Stimulated activated CD4-positive, alpha-beta T cell treated with anti-CD3 and anti-CD28 coated beads, Interleukin-2, amount 100 ng/mL, for 48 hours (primary cell): Measurements from ENCODE around the gene TDP1.
"Not testable (repeated sequence)": the region's sequence is repeated elsewhere in the genome, so short reads cannot be mapped to it uniquely, and the experiment has no call there.

Experiments used
- DNase-seq, 2 donors: peaks; one replicate each; pipeline ENCODE4 v3.0.0-alpha.2; 2020

TDP1 gene

GRCh38 chr14:90054803-90055202 lies 99.1 kb downstream of the TDP1 start:
- DNase-seq = no peak

- DNase-seq = no peak
Observed at GRCh38 chr14:90056826-90057225, 101.1 kb downstream of the TDP1 start.

- no peak for DNase-seq
Observed at GRCh38 chr14:90058876-90059458, 103.2 kb downstream of the TDP1 start.

GRCh38 chr14:90060312-90060964 lies 104.7 kb downstream of the TDP1 start:
- peak; percentile 36 to 51 for DNase-seq

DNA sequence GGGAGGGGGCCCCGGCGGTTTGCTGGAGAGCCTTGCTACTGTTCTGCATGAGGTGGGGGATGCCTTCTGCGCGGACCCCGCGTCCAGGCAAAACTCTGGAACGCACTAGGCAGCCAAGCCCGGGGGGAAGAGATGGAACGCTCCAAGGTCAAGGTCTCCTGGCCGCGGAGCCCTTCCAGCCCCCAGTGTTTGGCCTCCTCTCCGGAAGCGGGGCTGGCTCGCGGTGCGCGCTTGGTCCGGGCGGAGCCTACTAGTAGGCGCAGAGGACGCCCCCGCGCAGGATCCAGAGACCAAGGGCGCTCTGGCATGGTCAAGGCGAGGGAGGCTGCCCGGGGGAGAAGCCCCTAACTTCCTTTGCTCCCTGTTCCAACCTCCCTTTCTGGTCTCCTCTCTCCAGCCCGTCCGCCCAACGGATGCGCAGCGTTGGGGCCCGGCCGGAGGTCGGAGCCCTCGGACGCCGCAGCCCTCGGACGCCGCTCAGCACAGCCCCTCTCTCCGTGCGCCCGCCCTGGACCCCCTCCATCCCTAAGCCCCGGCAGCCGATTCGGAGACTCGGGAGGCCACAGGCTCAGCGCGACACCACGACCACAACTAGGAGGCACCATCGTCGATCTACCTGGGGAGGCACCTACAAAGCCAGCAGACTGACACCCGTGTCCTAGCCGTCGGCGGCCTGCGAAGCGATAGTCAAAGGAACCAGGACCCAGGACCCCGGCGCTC lies 105.4 kb downstream of the TDP1 start:
- DNase-seq = no peak

GRCh38 chr14:90061685-90062126 lies 106.0 kb downstream of the TDP1 start, which contains the start of gene KCNK13:
Gene KCNK13 (plus strand): TSS chr14:90061994. CDS start chr14:90062206, 212 bp downstream.
- no peak for DNase-seq

DNA sequence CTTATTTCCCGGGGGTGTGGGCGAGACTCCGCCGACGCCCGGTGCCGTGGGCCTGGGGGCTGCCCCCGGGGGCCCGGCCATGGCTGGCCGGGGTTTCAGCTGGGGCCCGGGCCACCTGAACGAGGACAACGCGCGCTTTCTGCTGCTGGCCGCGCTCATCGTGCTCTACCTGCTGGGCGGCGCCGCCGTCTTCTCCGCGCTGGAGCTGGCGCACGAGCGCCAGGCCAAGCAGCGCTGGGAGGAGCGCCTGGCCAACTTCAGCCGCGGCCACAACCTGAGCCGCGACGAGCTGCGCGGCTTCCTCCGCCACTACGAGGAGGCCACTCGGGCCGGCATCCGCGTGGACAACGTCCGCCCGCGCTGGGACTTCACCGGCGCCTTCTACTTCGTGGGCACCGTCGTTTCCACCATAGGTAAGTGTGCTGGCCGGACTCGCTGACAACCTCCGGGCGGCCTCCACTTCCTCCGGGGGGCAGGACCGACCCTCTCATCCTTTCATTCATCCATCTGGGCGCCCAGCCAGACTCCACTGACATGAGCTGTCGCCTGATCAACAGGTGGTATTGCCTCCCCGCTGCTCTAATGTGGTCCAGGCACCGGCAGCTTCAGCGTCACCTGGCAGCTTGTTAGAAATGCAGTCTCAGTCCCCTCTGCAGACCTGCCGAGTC lies 106.5 kb downstream of the TDP1 start:
- no peak for DNase-seq

GRCh38 chr14:90062822-90063539 lies 107.3 kb downstream of the TDP1 start:
- DNase-seq = no peak

GRCh38 chr14:90072350-90072749 lies 116.6 kb downstream of the TDP1 start:
- DNase-seq = no peak

- no peak for DNase-seq
Observed at GRCh38 chr14:90079576-90079975, 123.8 kb downstream of the TDP1 start.

GRCh38 chr14:90087433-90087832 lies 131.7 kb downstream of the TDP1 start:
- no peak for DNase-seq

DNA sequence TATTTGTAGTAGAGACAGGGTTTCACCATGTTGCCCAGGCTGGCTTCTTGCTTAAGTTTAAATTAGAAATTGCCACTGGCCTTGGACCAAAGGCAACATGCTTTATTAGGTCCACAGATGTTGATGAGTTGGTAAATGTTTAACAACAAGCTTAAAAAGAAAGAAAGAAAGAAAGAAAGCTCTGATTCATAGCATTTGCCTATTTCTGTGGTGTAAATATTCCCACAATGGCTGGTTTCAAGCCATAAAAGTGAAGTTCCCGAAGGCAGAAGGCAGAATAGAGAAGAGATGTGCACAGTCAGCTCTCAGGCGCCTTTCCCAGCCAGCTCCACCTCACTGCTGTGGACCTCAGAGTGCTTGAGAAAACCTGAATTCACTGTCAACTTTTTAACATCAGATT lies 132.4 kb downstream of the TDP1 start:
- no peak for DNase-seq

DNA sequence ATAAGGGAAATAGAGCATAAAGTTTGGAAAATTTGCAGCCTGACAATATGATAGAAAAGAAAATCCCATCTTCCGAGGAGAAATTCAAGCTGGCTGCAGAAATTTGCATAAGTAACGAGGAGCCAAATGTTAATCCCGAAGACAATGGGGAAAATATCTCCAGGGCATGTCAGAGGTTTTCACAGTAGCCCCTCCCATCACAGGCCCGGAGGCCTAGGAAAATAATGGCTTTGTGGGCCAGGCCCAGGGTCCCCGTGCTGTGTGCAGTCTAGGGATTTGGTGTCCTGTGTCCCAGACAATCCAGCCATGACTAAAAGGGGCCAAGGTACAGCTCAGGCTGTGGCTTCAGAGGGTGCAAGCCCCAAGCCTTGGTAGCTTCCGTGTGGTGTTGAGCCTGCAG lies 133.8 kb downstream of the TDP1 start:
- not testable (repeated sequence) for DNase-seq

GRCh38 chr14:90091393-90091792 lies 135.7 kb downstream of the TDP1 start:
- DNase-seq = no peak

DNA sequence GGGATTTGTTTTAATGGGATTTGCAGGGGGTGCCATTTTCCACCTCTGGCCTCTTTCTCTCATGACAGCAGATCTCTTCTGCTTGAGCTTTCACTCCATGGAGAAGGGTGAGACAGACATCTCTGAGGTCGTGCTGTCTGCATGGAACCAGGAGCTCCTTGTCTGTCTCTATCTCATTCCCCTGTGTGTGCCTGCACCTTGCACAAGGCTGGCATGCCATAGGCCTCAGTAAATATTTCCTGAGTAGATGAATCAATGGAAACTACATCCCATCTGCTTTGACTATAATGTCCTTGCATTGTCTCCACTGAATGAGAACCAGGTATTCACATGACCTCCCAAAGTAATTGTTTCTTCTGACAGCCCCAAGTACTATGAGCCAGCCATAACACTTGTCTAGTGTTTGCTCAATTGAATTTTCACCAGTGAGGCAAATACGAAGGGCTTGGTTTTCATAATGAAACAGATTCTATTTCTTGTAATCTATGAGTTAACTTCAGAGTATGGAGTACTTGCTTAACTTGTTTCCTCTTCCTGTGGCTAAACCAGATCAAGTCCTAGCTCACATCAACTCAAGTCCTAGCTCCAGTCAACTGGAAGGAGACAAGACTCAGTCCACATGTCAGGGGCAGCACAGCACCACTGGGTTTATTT lies 138.3 kb downstream of the TDP1 start:
- no peak for DNase-seq
